Kasumi-1 (cell line): ENCODE results near the gene CDYL.
A peak's percentile ranks its signal among the peaks of the same experiment; 100 is the strongest.
"Not testable (repeated sequence)": the region's sequence is repeated elsewhere in the genome, so short reads cannot be mapped to it uniquely, and the experiment has no call there.

Experiments used
- DNase-seq, 2 experiments: peaks; one replicate each; lab custom pipeline; 2025; lab: John Stamatoyannopoulos, UW

The CDYL gene

DNA sequence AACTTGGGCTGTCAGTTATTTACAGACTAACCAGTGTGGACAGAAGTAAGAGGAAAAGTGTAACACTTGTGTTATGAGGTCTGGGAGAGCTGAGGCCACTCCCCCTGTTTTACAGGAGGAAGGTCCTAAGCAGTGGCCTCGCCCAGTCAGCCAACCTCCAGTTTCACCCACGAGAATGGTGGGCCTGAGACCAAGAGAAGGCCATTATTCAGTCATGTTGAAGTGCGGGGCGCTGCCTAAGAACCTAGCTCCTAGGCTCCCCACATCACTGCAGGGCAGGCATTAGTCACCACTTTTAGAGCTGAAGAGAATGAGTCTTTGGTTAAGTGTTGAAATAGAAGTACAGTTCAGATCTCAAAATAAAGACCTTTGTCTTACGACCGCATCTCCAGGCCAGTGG is 27.9 kb downstream of the CDYL start:
- peak in 1 of 2 experiments; percentile 5 for DNase-seq

DNA sequence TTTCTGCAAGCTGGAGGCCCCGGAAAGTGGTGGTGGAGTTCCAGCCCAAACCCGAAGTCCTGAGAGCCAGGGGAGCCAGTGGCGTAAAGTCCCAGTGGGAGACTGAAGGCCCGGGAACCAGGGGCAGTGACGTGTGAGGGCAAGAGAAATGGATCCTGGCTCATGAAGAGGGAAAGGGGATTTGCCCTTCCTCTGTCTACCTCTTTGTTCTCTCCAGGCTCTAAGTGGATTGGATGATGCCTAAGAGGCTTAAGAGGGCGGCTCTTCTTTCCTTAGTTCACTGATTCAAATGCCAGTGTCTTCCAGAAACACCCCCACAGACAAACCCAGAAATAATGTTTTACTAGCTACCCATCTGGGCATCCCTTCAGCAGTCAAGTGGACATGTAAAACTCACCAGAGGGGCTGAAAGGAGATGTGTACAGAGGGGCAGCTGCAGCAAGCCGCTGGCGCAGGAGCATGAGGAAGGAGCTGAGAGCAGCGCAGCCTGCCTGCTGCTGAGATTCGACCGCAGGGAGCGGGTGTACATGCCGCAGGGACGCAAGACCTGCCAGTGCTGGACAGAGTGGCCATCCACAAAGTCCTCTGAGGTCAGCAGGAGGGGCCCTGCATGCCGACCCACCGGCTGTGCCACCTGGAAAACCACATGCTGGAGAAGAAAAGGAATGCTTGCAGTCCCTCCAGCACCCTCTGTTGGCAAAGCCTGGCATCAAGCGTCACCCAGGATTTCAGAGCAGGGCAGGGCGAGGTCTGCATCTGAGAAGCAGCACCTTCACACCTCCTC is 29.5 kb downstream of the CDYL start:
- DNase-seq, result peak; percentile 55 to 61

- DNase-seq, result no peak
These were observed 30.1 kb downstream of the CDYL start for GRCh38 chr6:4806337-4806725.

DNA sequence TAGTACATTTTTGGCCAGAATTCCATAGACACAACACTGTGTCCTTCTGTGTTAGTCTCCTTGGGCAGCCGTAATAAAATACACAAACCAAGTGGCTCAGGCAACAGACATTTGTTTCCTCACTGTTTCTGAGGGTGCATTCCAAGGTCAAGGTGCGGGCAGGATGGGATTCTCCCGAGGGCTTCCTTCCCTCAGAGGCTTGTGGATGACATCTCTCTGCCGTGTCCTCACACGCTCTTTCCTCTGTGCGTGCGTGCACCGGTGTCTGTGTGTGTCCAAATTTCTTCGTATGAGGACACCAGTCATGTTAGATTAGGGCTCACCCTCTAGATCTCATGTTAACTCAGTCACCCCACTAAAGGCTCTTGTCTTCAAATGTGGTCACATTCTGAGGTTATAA is 30.6 kb downstream of the CDYL start:
- DNase-seq, result no peak

- no peak for DNase-seq
These were observed 32.2 kb downstream of the CDYL start for GRCh38 chr6:4808396-4808795.

DNA sequence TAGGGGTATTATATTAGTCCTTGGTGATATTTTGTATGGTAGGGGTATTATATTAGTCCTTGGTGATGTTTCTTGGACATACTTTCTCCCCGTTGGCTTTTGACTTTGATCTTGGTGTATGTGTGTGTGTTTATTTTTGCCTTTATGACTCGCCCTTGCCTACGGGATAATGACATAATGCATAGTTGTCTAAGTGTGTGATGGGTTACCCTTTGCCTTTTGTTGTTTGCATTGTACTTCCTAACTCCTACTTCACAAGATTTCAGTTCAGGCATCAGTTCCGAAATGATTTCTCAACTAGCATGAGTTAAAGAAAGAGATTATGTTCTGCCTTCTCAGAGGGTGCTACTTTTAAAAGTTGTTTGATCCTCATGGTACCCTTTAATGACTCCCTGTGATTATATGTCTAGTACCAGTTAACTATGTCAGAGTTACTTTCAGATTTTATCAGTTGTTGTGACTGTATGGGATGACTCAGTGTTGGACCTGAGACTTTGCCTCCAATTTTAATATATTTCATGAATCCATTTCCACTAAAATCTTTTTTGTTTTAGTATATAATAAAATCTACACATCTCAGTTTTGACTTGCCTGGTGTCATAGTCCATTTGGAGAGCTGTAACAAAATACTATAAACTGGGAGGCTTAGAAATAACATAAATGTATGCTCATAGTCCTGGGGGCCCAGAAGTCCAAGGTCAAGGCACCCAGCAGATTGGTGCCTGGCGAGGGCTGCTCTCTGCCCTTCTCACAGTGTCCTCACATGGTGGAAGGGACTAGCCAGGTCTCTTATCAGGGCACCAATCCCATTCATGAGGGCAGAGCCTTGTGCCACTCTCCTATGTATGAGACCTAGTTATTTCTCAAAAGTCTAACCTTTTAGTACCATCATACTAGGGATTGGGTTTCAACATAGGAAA is 34.1 kb downstream of the CDYL start:
- no peak for DNase-seq

GRCh38 chr6:4812068-4812467 is 35.9 kb downstream of the CDYL start:
- no peak for DNase-seq

GRCh38 chr6:4813055-4813454 is 36.9 kb downstream of the CDYL start:
- DNase-seq, result no peak

DNA sequence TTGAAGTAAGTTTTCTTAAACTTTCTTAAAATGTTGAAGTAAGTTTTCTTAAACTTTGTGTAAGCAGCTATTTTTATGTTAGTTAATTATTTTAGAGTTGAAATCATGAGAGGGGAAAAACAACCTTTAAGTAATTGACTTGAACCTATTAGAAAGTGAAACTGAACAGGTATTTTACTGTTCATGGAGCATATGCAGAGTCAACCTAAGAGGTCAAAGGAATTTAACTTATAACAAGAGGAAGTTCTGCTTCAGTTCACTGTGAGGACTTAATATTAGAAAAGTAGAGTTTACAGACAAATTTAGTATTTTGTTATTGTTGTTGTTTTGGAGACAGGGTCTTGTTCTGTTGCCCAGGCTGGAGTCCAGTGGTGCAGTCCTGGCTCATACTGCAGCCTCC is 38.0 kb downstream of the CDYL start:
- no peak for DNase-seq

DNA sequence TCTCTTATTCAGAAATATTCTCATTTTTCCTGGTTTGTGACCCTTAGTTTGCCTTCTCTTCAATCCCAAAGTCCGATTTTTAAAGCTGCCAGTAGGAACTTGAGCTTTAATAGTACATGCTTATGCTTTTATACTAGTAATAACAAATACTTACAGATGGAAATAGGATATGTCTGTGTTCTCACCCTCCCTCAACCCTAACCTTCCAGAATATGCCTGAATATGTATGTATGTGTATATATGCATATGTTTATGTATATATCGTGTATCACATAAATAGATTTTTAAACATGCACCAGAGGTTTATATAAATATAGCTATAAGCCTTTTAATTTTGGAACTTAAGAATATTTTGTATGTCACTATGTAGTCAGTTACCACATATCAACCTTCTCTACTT is 38.8 kb downstream of the CDYL start:
- no peak for DNase-seq

DNA sequence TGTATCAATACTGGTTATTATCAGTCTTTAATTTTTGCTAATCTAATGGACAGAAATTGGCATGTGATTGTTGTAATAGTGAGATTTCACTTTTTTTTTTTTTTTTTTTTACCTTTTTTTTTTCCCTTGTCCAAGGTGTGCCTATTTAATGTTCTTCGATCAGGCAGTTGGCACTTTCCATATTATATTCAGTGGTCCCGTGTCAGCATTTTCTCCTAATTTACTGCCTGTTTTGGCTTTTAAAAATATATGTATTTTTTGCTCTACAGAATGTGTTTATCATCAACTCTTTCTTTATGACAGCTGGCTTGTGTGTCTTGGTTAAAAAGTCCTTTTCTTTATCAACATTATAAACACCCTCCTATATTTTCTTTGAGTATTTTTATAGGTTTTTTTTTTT is 39.4 kb downstream of the CDYL start:
- DNase-seq, result no peak

DNA sequence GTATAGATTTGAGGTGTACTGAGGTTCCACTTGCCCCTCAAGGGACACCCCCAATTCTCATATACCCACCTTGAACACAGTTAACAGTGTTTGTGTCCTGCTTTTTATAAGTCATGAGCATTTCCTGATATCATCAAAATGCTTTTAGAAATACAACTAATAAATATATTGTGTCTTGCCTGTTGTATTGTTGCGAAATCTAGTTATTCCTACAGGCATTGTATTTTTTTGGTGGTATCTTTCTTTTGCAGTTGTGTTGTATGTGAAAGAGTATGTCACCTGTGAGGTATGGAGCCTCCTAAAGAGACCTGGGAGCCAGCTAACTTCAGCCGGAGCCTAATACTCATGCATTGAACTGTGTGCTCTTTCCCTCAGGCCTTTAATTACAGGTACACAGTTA is 40.7 kb downstream of the CDYL start:
- no peak for DNase-seq

GRCh38 chr6:4817551-4817950 is 41.3 kb downstream of the CDYL start:
- DNase-seq, result no peak

DNA sequence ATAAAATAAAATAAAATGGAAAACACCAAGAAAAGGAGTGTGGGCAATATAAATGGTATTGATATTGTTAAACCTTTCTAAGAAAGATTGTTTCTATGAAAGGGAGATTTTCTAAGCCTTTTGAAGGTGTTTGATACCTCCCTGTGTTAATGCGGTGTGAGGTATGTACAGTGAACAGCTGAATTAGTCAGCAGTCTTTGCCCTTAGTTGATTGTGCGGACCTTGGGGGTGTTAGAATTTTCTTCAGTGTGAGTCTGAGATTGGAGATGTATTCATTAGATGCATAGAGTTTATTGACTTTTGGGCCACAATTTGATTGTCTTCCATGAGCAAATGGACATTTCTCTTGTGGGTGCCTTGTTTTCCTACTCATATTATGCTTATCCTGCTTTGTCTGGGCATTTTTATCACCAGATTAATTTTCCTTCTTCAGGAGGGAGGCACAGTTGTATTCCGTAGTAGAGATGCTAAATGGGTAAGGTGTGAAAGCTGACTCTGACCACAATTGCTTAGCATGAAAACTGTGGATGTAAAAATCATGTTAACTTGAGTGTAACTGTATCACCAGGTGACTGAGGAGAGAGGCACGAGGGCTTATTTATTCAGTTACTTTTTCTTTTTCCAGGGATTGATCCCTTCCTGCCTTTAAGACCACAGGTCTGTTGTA is 42.2 kb downstream of the CDYL start:
- no peak for DNase-seq

GRCh38 chr6:4819706-4820283 is 43.6 kb downstream of the CDYL start:
- DNase-seq, result no peak

- no peak for DNase-seq
These were observed 44.6 kb downstream of the CDYL start for GRCh38 chr6:4820704-4821276.

- DNase-seq, result no peak
These were observed 46.3 kb downstream of the CDYL start for GRCh38 chr6:4822476-4822875.

DNA sequence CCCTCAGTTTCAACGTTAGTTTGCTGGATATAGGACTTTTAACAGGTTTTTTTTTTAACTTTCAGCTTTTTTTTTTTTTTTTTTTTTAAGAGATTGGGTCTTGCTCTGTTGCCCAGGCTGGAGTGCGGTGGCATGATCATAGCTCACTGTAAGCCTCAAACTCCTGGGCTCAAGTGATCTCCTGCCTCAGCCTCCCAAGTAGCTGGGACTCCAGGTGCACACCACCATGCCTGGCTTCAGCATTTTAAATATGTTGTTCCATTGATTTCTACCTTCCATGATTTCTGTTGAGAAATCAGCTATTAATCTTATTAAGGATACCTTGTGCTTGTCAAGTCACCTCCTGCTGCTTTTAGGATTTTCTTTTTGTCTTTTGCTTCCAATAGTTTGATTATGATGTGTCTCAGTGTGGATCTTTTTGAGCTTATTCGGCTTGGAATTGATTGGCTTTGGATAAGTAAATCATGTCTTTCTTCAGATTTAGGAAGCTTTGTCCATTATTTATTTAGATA is 52.0 kb downstream of the CDYL start:
- no peak for DNase-seq

DNA sequence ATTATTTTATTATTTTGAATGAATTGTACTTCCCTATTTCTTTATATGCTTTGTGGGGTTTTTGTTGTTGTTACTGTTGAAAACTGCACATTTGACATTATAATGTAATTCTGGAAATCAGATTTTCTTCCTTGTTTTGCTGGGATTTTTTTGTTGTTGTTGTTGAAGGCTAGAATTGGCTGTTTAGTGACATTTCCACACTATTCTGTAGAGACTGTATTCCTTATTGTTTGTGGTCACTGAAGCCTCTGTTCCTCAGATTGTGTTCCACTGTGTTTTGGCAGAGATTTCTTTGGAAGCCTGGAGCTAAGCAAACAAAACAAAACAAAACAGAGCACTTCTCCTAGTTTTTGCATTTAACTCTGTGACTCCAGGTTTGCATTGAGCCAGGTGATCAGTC is 52.9 kb downstream of the CDYL start:
- DNase-seq, result no peak

- DNase-seq, result not testable (repeated sequence)
These were observed 59.3 kb downstream of the CDYL start for GRCh38 chr6:4835540-4835939.

- DNase-seq, result no peak
These were observed 64.0 kb downstream of the CDYL start for GRCh38 chr6:4840169-4840568.

GRCh38 chr6:4844108-4844507 is 67.9 kb downstream of the CDYL start:
- DNase-seq, result no peak
